T-cell (primary cell): ENCODE data around the gene ASB7. TPM values are rescaled to one million over a fixed set of nuclear protein-coding genes. Genes with fewer than 3 reads are reported as not detected.

Experiments used
- ATAC-seq, 4 experiments: fragments of 200-7000 bp in 3 of 4; fragments of 150-1000 bp in 1 of 4; cut with Tn5 transposase; replicated peaks in 1 of 4; 1 replicate in 3 of 4; 2 replicates in 1 of 4; pipeline ENCODE4 v1.10.0; 2021; ENCODE audit warnings: moderate library complexity in 3 of 4, mild to moderate bottlenecking in 2 of 4, moderate number of reproducible peaks in 1 of 4
- CTCF ChIA-PET, 2 donors: fragments of 300-600 bp; sonication (Branson Sonifier 250); formaldehyde crosslinking; loops; one replicate each; lab custom pipeline; 2022; ENCODE audit warnings: antibody characterized with exemption in 2 of 2; lab: Charles Lee
- POLR2A ChIA-PET, 2 donors: fragments of 300-600 bp; sonication (Branson Sonifier 250); formaldehyde crosslinking; loops; one replicate each; lab custom pipeline; 2022; ENCODE audit warnings: antibody characterized with exemption in 2 of 2; lab: Charles Lee
- DNase-seq, 35 experiments: peaks; one replicate each; pipeline versions ENCODE4 v3.0.0 to v3.0.0-alpha.2; 2013 to 2023
- H3K27ac ChIP-seq: one replicate; pipeline ENCODE4 v1.5.1; 2013; ENCODE audit warnings: low read length
- H3K27me3 ChIP-seq, 2 experiments: replicated peaks in 1 of 2; 1 replicate in 1 of 2; 2 replicates in 1 of 2; pipeline versions ENCODE4 v1.6.1 to v1.7.0; 2013; ENCODE audit warnings: low read length in 1 of 2, mixed read lengths in 1 of 2; ENCODE audit not compliant: control insufficient read depth in 2 of 2, insufficient read depth in 2 of 2; ENCODE audit errors: extremely low read depth in 1 of 2
- H3K36me3 ChIP-seq, 2 donors: 1 replicate in 1 of 2; 2 replicates in 1 of 2; pipeline versions ENCODE4 v1.6.1 to v1.7.0; 2013; ENCODE audit warnings: low read length in 1 of 2; ENCODE audit not compliant: control insufficient read depth in 2 of 2, insufficient read depth in 1 of 2; ENCODE audit errors: extremely low read depth in 1 of 2
- H3K4me1 ChIP-seq, 2 experiments: 1 replicate in 1 of 2; 2 replicates in 1 of 2; pipeline versions ENCODE4 v1.6.1 to v1.7.0; 2013; ENCODE audit warnings: low read length in 2 of 2, mixed read lengths in 1 of 2; ENCODE audit not compliant: insufficient read depth in 2 of 2, control insufficient read depth in 1 of 2; ENCODE audit errors: extremely low read depth in 1 of 2
- H3K4me3 ChIP-seq, 2 donors: 1 replicate in 1 of 2; 2 replicates in 1 of 2; pipeline versions ENCODE4 v1.5.1 to v1.7.0; 2013; ENCODE audit warnings: mild to moderate bottlenecking in 2 of 2, low read length in 1 of 2, moderate library complexity in 1 of 2; ENCODE audit not compliant: control insufficient read depth in 1 of 2; ENCODE audit errors: extremely low read depth in 1 of 2
- H3K9me3 ChIP-seq: 2 replicates; pipeline ENCODE4 v1.7.0; 2013
- H3K27ac Mint-ChIP-seq, 2 donors: one replicate each; pipeline ENCODE4 v1.8.0; 2020 to 2021; ENCODE audit warnings: mild to moderate bottlenecking in 2 of 2, mixed read lengths in 2 of 2
- H3K27me3 Mint-ChIP-seq, 2 donors: one replicate each; pipeline ENCODE4 v1.8.0; 2021 to 2022; ENCODE audit warnings: mixed read lengths in 2 of 2
- H3K36me3 Mint-ChIP-seq: one replicate; pipeline ENCODE4 v1.8.0; 2021; ENCODE audit warnings: mixed read lengths
- H3K4me1 Mint-ChIP-seq, 3 donors: one replicate each; pipeline ENCODE4 v1.8.0; 2020 to 2022; ENCODE audit warnings: mixed read lengths in 3 of 3, mild to moderate bottlenecking in 1 of 3
- H3K4me3 Mint-ChIP-seq, 3 donors: one replicate each; pipeline ENCODE4 v1.8.0; 2020 to 2022; ENCODE audit warnings: mild to moderate bottlenecking in 3 of 3, mixed read lengths in 3 of 3, moderate library complexity in 3 of 3
- H3K9me3 Mint-ChIP-seq, 3 donors: one replicate each; pipeline ENCODE4 v1.8.0; 2020 to 2022; ENCODE audit warnings: mixed read lengths in 3 of 3
- WGBS: methylation state at CpG from one replicate; pipeline ENCODE4 v1.1.5; 2013; ENCODE audit warnings: missing lambda C conversion rate; ENCODE audit not compliant: insufficient coverage; 5-methylcytosine and 5-hydroxymethylcytosine counted together
- total RNA-seq, 35 experiments: library from RNA in 6 of 35; stranded (reverse) in 6 of 35; fragments of 120-200 nt in 1 of 35; gene quantifications; one replicate each; pipeline versions ENCODE4 v1.2.1 to v1.2.4 and lab custom pipeline; 2013 to 2026

ASB7 gene
- total RNA-seq, 5 donors from 2014 or later (not counting 1 experiment from before 2014, with no cell fraction given), result 17.7 to 24.8 (median 21.8) TPM

GRCh38 chr15:100566850-100567628, 35.4 kb upstream of the ASB7 start:
- peaks cover 28 to 37% (median 35%) of the 10 kb centered on the region in 3 donors for H3K4me1 Mint-ChIP-seq
- Histone ChIP-seq H3K4me3 (no peak overlapping the region), H3K27me3 (no peaks in the 10 kb centered on the region), H3K4me1 (peaks cover 12 to 16% of the 10 kb centered on the region in 2 experiments), H3K9me3 (no peaks in the 10 kb centered on the region), H3K36me3 (peaks cover 8 to 30% of the 10 kb centered on the region in 2 donors), H3K27ac (no peak overlapping the region)
- no peaks in the 10 kb centered on the region for H3K9me3 Mint-ChIP-seq
- H3K36me3 Mint-ChIP-seq, result peaks cover 52% of the 10 kb centered on the region
- ATAC-seq (no peak), DNase-seq (no peak)
- WGBS, result 93% methylated on average over 2 of the region's 6 CpGs
- ChIA-PET POLR2A (interaction anchor here in 1 of 2 donors (0.6 kb wide), 1 partner anchor 58 kb away, joined by 8 read pairs; no protein-coding TSS in a partner anchor), CTCF (interaction anchor here (0.6 to 1.2 kb wide), 3 partner anchors 9 to 1663 kb away, joined by 3 to 6 read pairs (median 5); no protein-coding TSS in a partner anchor)
- H3K27me3 Mint-ChIP-seq, result no peaks in the 10 kb centered on the region
- no peak overlapping the region for H3K4me3 Mint-ChIP-seq
- H3K27ac Mint-ChIP-seq, result no peak overlapping the region

DNA sequence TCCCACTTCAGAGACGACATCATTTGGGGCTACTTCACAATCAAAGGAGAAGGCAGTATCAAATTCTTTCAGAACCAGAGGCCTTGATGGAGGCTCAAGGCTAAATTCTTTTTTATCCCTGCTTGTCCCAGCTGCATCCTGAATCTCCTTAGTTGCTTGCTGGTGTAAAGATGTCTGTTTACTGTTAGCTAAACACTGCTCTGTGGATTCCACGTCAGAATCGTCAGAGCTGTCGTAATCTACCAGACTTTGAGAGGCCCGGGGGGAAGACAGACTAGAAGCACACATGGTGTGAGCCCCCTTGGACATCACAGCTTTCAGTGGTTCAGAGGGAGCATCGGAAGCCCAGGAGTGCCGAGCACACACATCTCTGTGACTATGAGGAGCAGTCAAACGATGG, 33.0 kb upstream of the ASB7 start:
- ChIA-PET CTCF (interaction anchor here in 1 of 2 donors (4.9 kb wide), 1 partner anchor 219 kb away, joined by 51 read pairs; no protein-coding TSS in a partner anchor), POLR2A (no interaction called here)
- peak overlapping the region; percentile 78 to 94 for H3K27ac Mint-ChIP-seq
- H3K27me3 Mint-ChIP-seq, result no peaks in the 10 kb centered on the region
- DNase-seq (no peak), ATAC-seq (no peak)
- no peaks in the 10 kb centered on the region for H3K27me3 ChIP-seq
- peaks cover 8 to 45% of the 10 kb centered on the region in 2 donors for H3K36me3 ChIP-seq
- H3K4me3 Mint-ChIP-seq, result no peak overlapping the region
- 94% methylated on average over 4 of the region's 8 CpGs for WGBS
- peaks cover 44% of the 10 kb centered on the region for H3K36me3 Mint-ChIP-seq
- peaks cover 38 to 47% (median 39%) of the 10 kb centered on the region in 3 donors for H3K4me1 Mint-ChIP-seq
- no peaks in the 10 kb centered on the region for H3K9me3 Mint-ChIP-seq
- H3K9me3 ChIP-seq, result no peaks in the 10 kb centered on the region
- no peak overlapping the region for H3K4me3 ChIP-seq
- no peak overlapping the region for H3K27ac ChIP-seq
- H3K4me1 ChIP-seq, result peaks cover 17 to 24% of the 10 kb centered on the region in 2 experiments

DNA sequence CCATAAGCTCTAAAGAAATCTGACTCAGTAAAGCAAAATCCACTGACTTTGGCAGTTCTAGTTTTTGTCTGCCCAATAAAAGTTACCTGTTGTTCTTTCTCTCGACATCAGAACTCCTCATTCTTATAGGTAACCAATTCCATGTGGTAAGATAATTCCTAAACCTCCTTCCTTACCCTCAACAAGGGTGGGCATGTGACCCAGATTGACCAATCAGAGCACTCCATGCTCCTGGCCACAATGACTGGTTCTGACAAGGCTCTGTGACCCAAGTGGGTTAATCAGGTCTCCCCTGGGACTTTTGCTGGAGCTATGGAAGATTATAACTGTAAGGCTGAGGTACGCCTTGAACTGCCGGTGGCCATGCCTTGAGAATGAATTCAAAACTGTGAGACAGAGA, 32.1 kb upstream of the ASB7 start:
- peak overlapping the region in 2 of 3 donors; percentile 65 to 73 for H3K4me3 Mint-ChIP-seq
- peak overlapping the region; percentile 94 to 96 for H3K27ac Mint-ChIP-seq
- DNase-seq, result no peak
- no peaks in the 10 kb centered on the region for H3K9me3 Mint-ChIP-seq
- H3K4me3 ChIP-seq, result no peak overlapping the region
- peaks cover 14 to 52% of the 10 kb centered on the region in 2 donors for H3K36me3 ChIP-seq
- no CpG with 5 or more reads among the region's 3 CpGs for WGBS
- peaks cover 44 to 52% (median 44%) of the 10 kb centered on the region in 3 donors for H3K4me1 Mint-ChIP-seq
- CTCF ChIA-PET, result interaction anchor here in 1 of 2 donors (1.2 to 4.9 kb wide), 2 partner anchors 220 to 231 kb away, joined by 4 to 51 read pairs; no protein-coding TSS in a partner anchor
- peaks cover 17 to 24% of the 10 kb centered on the region in 2 experiments for H3K4me1 ChIP-seq
- H3K27me3 Mint-ChIP-seq, result no peaks in the 10 kb centered on the region
- H3K9me3 ChIP-seq, result no peaks in the 10 kb centered on the region
- no peaks in the 10 kb centered on the region for H3K27me3 ChIP-seq
- POLR2A ChIA-PET, result no interaction called here
- ATAC-seq, result no peak
- H3K27ac ChIP-seq, result peak overlapping the region; percentile 51
- peaks cover 44% of the 10 kb centered on the region for H3K36me3 Mint-ChIP-seq

- Histone ChIP-seq H3K4me3 (peak overlapping the region in 1 of 2 donors; percentile 14), H3K36me3 (peaks cover 14 to 52% of the 10 kb centered on the region in 2 donors), H3K27ac (peak overlapping the region; percentile 51), H3K27me3 (no peaks in the 10 kb centered on the region), H3K4me1 (peaks cover 17 to 24% of the 10 kb centered on the region in 2 experiments), H3K9me3 (no peaks in the 10 kb centered on the region)
- peaks cover 46% of the 10 kb centered on the region for H3K36me3 Mint-ChIP-seq
- DNase-seq (no peak), ATAC-seq (peak in 2 of 4 experiments; percentile 26 to 31)
- ChIA-PET POLR2A (interaction anchor here in 1 of 2 donors (0.5 kb wide), 1 partner anchor 17 kb away, joined by 3 read pairs; no protein-coding TSS in a partner anchor), CTCF (interaction anchor here (0.6 to 4.9 kb wide), 6 partner anchors 17 to 435 kb away, joined by 4 to 51 read pairs (median 4); partner anchors contain the start of genes ASB7 (in 1 of the 2) and LINS1 (in 1 of the 2))
- WGBS, result 90% methylated on average over 2 of the region's 4 CpGs
- peak overlapping the region; percentile 58 to 73 (median 65) for H3K4me3 Mint-ChIP-seq
- peaks cover 49 to 54% (median 50%) of the 10 kb centered on the region in 3 donors for H3K4me1 Mint-ChIP-seq
- H3K27ac Mint-ChIP-seq, result peak overlapping the region; percentile 94 to 96
- no peaks in the 10 kb centered on the region for H3K27me3 Mint-ChIP-seq
- no peaks in the 10 kb centered on the region for H3K9me3 Mint-ChIP-seq
These were observed 31.6 kb upstream of the ASB7 start for GRCh38 chr15:100570735-100571313.

DNA sequence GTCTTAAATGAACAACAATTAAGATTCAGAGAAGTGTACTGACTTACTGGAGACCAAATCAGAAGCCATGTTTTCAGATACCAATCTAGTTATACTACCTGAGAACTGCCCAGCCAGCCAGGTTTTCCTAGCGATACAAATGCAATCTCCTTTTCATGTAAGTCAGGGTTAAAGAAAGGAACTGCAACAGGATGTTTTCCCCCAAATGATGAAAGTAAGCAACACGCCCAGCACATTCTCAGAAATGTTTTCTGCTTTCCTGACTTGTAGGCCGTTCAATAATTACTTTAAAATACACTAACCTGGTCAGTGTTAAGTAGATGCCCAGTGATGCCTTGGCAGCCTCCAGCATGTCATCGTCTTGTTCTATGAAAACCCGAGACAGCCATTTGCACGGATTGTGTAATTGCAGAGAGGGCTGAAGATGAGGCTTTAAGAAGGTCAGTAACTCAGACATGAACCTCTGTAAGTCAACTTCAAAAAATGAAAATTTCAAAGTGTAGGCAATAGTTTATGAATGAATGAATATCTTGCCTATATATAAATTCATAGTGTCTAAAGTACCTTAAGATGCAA, 30.7 kb upstream of the ASB7 start:
- Histone ChIP-seq H3K4me3 (peak overlapping the region in 1 of 2 donors; percentile 14), H3K4me1 (peaks cover 17 to 24% of the 10 kb centered on the region in 2 experiments), H3K9me3 (no peaks in the 10 kb centered on the region), H3K36me3 (peaks cover 14 to 48% of the 10 kb centered on the region in 2 donors), H3K27me3 (no peaks in the 10 kb centered on the region), H3K27ac (peak overlapping the region; percentile 51)
- H3K9me3 Mint-ChIP-seq, result no peaks in the 10 kb centered on the region
- peak overlapping the region; percentile 94 to 96 for H3K27ac Mint-ChIP-seq
- DNase-seq (peak in 8 of 35 experiments; percentile 2 to 32 (median 16)), ATAC-seq (peak; percentile 34 to 77 (median 68))
- H3K4me3 Mint-ChIP-seq, result peak overlapping the region; percentile 58 to 73 (median 65)
- ChIA-PET POLR2A (interaction anchor here in 1 of 2 donors (1.0 kb wide), 1 partner anchor 33 kb away, joined by 3 read pairs; no protein-coding TSS in a partner anchor), CTCF (interaction anchor here (0.9 to 4.9 kb wide), 13 partner anchors 15 to 233 kb away, joined by 3 to 51 read pairs (median 5); partner anchors contain the start of genes ASB7 (in 1 of the 2) and LINS1 (in 1 of the 2))
- no peaks in the 10 kb centered on the region for H3K27me3 Mint-ChIP-seq
- peaks cover 50% of the 10 kb centered on the region for H3K36me3 Mint-ChIP-seq
- 86% methylated on average over 3 of the region's 6 CpGs for WGBS
- H3K4me1 Mint-ChIP-seq, result peaks cover 55 to 61% (median 58%) of the 10 kb centered on the region in 3 donors
